ENCODE results near the gene OLFML1. TPM values are rescaled to one million over a fixed set of nuclear protein-coding genes. Genes with fewer than 3 reads are reported as not detected.

Gene OLFML1
- total RNA-seq, 1 donor from 2014 or later, result not detected

GRCh38 chr11:7500251-7500650, 14.9 kb downstream of the OLFML1 start:
- H3K27me3 Mint-ChIP-seq, result no peaks in the 10 kb centered on the region
- ATAC-seq (ENCODE audit: low read depth), result no peak
- POLR2A ChIA-PET, result interaction anchor here (2.6 kb wide), 1 partner anchor 11 kb away, joined by 28 read pairs; the partner anchor contains the start of gene PPFIBP2
- CTCF ChIA-PET, result no interaction called here
- no peak for DNase-seq
- no peak overlapping the region for H3K4me3 Mint-ChIP-seq
- TF ChIP-seq, protein P1, sequence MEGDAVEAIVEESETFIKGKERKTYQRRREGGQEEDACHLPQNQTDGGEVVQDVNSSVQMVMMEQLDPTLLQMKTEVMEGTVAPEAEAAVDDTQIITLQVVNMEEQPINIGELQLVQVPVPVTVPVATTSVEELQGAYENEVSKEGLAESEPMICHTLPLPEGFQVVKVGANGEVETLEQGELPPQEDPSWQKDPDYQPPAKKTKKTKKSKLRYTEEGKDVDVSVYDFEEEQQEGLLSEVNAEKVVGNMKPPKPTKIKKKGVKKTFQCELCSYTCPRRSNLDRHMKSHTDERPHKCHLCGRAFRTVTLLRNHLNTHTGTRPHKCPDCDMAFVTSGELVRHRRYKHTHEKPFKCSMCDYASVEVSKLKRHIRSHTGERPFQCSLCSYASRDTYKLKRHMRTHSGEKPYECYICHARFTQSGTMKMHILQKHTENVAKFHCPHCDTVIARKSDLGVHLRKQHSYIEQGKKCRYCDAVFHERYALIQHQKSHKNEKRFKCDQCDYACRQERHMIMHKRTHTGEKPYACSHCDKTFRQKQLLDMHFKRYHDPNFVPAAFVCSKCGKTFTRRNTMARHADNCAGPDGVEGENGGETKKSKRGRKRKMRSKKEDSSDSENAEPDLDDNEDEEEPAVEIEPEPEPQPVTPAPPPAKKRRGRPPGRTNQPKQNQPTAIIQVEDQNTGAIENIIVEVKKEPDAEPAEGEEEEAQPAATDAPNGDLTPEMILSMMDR (IDR thresholded peaks at IDR 0.05), result no peak
- no peaks in the 10 kb centered on the region for H3K9me3 Mint-ChIP-seq
- peaks cover 44% of the 10 kb centered on the region for H3K4me1 Mint-ChIP-seq
- intact Hi-C loops (cut with micrococcal nuclease), result no loop called here
- no peaks in the 10 kb centered on the region for H3K36me3 Mint-ChIP-seq (ENCODE audit: low read depth)
- no peak overlapping the region for H3K27ac Mint-ChIP-seq

DNA sequence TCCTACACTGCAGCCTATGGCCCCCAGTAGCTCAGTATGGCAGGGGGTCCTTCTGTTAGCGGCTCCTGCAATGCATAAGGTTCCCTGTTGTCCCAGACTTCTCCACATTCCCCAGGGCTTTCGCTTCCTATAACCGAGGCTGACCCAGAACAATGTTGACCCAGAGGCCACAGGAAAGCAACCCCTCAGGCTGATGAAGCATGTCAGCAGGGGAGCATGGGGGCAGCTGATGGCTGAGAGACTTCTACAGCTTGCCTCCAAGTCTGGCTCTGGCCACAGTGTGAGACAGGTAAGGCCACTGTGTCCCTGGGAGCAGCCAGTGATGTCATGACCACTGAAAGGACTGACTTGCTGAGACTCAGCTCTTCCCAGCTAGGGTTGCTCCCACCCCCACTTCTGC, 15.9 kb downstream of the OLFML1 start:
- ATAC-seq (ENCODE audit: low read depth) (no peak), DNase-seq (no peak)
- TF ChIP-seq, protein P1 (IDR thresholded peaks at IDR 0.05), result no peak
- Mint-ChIP-seq H3K4me3 (no peak overlapping the region), H3K36me3 (ENCODE audit: low read depth) (no peaks in the 10 kb centered on the region), H3K9me3 (no peaks in the 10 kb centered on the region), H3K4me1 (peaks cover 42% of the 10 kb centered on the region), H3K27me3 (no peaks in the 10 kb centered on the region), H3K27ac (no peak overlapping the region)
- intact Hi-C loops (cut with micrococcal nuclease), result no loop called here
- ChIA-PET CTCF (interaction anchor here (1.2 kb wide), 1 partner anchor 11 kb away, joined by 3 read pairs; no protein-coding TSS in a partner anchor), POLR2A (interaction anchor here (2.6 kb wide), 1 partner anchor 10 kb away, joined by 28 read pairs; the partner anchor contains the start of gene PPFIBP2)

DNA sequence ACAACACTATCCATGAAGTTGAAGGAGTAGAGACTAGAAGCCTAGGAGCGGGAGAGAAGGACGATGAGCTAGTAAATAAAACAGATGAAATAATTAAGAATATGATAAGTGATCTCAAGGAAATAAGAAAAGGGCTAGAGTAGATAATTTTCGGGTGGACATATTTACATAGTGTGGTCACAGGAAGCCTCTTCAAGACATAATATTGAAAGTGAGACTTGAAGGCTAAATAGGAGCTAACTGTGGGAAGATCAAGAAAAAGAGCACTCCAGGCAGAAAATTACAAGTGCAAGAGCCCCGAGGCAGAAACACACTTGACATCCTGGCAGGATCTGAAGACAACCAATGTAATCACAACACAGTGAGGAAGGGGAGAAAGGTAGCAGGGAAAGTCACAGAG, 16.6 kb downstream of the OLFML1 start:
- Mint-ChIP-seq H3K36me3 (ENCODE audit: low read depth) (no peaks in the 10 kb centered on the region), H3K27me3 (no peaks in the 10 kb centered on the region), H3K4me1 (peaks cover 42% of the 10 kb centered on the region), H3K4me3 (no peak overlapping the region), H3K27ac (no peak overlapping the region), H3K9me3 (no peaks in the 10 kb centered on the region)
- ChIA-PET CTCF (interaction anchor here (1.2 kb wide), 1 partner anchor 10 kb away, joined by 3 read pairs; no protein-coding TSS in a partner anchor), POLR2A (interaction anchor here (2.6 kb wide), 1 partner anchor 10 kb away, joined by 28 read pairs; the partner anchor contains the start of gene PPFIBP2)
- DNase-seq (no peak), ATAC-seq (ENCODE audit: low read depth) (no peak)
- TF ChIP-seq, protein P1 (IDR thresholded peaks at IDR 0.05), result no peak
- intact Hi-C loops (cut with micrococcal nuclease), result no loop called here

- CTCF ChIA-PET, result interaction anchor here (1.0 to 1.7 kb wide), 2 partner anchors 15 to 183 kb away, joined by 3 to 4 read pairs; no protein-coding TSS in a partner anchor
- H3K36me3 Mint-ChIP-seq (ENCODE audit: low read depth), result no peaks in the 10 kb centered on the region
- H3K4me1 Mint-ChIP-seq, result peaks cover 34% of the 10 kb centered on the region
- no peaks in the 10 kb centered on the region for H3K27me3 Mint-ChIP-seq
- no peaks in the 10 kb centered on the region for H3K9me3 Mint-ChIP-seq
- POLR2A ChIA-PET, result interaction anchor here (1.2 to 1.4 kb wide), 3 partner anchors 10 to 32 kb away, joined by 3 to 7 read pairs (median 5); no protein-coding TSS in a partner anchor
- TF ChIP-seq, protein P1 (IDR thresholded peaks at IDR 0.05), result no peak
- intact Hi-C loops (cut with micrococcal nuclease), result loop anchor here (1.0 kb wide), 1 partner anchor 8 kb away; no protein-coding TSS in a partner anchor
- DNase-seq (no peak), ATAC-seq (ENCODE audit: low read depth) (peak; percentile 60)
- H3K4me3 Mint-ChIP-seq, result no peak overlapping the region
- H3K27ac Mint-ChIP-seq, result peak overlapping the region; percentile 65
Measured at GRCh38 chr11:7506243-7506642, 20.9 kb downstream of the OLFML1 start.

- Mint-ChIP-seq H3K4me3 (no peak overlapping the region), H3K9me3 (no peaks in the 10 kb centered on the region), H3K27me3 (no peaks in the 10 kb centered on the region), H3K27ac (no peak overlapping the region), H3K36me3 (ENCODE audit: low read depth) (peaks cover under 1% of the 10 kb centered on the region), H3K4me1 (peaks cover 53% of the 10 kb centered on the region)
- CTCF ChIA-PET, result interaction anchor here (1.5 kb wide), 1 partner anchor 60 kb away, joined by 3 read pairs; no protein-coding TSS in a partner anchor
- TF ChIP-seq, protein P1 (IDR thresholded peaks at IDR 0.05), result no peak
- ATAC-seq (ENCODE audit: low read depth) (no peak), DNase-seq (no peak)
- intact Hi-C loops (cut with micrococcal nuclease), result no loop called here
- POLR2A ChIA-PET, result interaction anchor here (0.9 to 1.1 kb wide), 2 partner anchors 12 kb away, joined by 3 read pairs; no protein-coding TSS in a partner anchor
Measured at GRCh38 chr11:7508087-7508486, 22.8 kb downstream of the OLFML1 start.
